OCI-LY7 (cell line): ENCODE results near the gene ZFHX3.

ENCODE experiments used
- CTCF ChIP-seq: fragments of 200-600 bp; sonication (generic); conservative IDR thresholded peaks from 2 replicates; pipeline ENCODE4 v1.5.1; 2014; ENCODE audit warnings: mild to moderate bottlenecking, antibody characterized with exemption, low read length, moderate library complexity, mixed read lengths
- EZH2phosphoT487 ChIP-seq: fragments of 200-600 bp; sonication (generic); IDR thresholded peaks from 2 replicates; pipeline ENCODE4 v1.6.1; 2018; ENCODE audit warnings: low read depth, borderline replicate concordance, mild to moderate bottlenecking, mixed run types, antibody characterized with exemption, low read length, moderate library complexity, mixed read lengths

DNA sequence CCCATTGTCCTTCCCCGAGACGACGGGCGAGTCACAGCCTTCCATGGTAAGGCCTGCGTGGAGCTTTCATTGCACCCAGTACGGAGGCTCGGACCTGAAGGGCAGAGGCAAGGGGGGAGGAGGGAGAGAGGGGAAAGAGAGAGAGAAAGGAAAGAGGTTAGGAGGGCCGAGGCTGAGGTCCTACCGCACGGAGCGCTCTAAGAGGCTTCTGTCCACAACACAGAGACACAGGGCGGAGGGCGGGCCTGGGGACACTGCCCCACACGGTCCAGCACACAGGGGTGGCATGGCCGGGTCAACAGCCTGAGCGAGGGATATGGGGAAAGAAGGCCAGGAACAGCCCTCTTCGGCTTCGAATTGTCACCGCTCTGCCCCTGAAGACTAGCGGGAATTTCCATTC lies 87.8 kb downstream of the ZFHX3 start:
- no peak for TF ChIP-seq CTCF
- no peak for TF ChIP-seq EZH2phosphoT487
